Hematopoietic multipotent progenitor cell treated with erythropoietin and hydrocortisone succinate and interleukin-3 and kit ligand, for 8 days (in vitro differentiated cells): Measurements from ENCODE around the gene TEX28.
A peak's percentile ranks its signal among the peaks of the same experiment; 100 is the strongest.
"Not testable (repeated sequence)": the region's sequence is repeated elsewhere in the genome, so short reads cannot be mapped to it uniquely, and the experiment has no call there.

Source experiments
- DNase-seq: peaks from one replicate; pipeline ENCODE4 v3.0.0-alpha.2; 2015

Gene TEX28

DNA sequence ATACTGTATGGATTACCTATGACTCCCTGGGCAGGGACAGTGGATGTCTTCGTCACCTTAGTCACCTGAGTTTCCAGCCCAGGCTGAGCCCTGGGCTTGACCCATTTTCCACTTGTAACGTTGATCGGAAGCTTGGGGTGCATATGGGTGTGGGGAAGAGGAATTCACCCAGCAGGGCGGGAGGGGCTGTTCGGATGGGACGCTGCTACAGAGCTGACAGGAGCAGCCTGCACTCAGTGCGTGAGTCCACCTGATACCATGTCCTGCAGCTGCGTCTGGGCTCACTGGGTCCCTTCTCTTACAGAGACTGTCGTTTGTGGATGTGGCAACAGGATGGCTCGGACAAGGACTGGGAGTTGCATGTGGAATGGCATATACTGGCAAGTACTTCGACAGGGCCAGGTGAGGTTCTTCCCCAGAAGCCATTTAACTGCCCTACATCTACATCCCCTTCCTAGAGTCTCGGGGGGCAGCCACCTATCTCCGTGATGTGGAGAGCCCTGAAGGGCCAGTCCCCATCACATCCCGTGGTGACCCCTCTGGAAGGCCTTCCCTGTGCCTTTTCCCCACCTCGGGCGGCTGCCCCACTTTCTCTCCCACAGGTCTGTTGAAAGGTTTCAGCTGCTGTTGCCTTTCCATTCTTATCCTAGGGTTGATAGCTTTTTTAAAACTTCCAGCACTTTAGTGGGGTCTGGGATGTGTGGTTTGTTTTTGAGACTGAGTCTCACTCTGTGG lies 14.3 kb upstream of the TEX28 start:
- no peak for DNase-seq

DNA sequence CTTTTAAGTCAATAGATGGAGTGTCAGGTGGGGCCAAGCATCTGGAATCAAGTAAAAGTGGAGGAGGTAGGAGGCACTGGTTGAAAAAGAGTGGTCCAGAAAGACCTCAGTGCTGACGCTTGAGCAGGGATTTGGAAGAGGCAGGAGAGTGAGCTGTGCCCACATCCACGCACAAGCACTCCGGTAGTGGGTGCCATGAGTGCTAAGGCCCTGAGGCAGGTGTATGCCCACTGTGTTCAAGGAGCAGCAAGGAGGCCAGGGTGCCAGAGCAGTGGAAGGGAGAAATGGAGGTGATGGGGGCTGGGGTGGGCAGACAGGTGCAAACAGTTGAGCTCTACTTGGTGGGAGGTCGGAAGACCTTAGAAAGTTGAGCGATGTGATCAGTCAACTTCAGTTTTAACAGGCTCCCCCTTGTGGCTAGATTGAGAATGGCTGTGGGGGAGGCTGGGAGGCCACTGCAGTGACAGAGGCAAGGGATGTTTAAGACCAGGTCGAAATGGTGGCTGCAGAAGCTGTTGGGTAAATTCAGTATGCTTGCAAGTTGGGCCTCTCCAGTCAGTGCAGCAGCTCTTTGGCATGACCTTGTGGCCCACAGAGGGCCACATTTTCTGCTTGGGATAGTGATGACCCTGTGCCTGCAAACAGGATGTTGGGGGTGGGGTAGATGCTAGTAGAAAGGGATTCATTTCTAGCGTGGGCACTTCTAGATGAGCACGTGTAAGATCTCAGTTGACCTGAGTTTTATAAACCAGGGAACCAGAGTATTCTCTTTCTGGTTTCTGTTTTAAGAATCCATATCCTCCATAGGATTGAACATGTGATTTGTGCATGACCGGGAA lies 13.4 kb upstream of the TEX28 start:
- DNase-seq: peak; percentile 67

DNA sequence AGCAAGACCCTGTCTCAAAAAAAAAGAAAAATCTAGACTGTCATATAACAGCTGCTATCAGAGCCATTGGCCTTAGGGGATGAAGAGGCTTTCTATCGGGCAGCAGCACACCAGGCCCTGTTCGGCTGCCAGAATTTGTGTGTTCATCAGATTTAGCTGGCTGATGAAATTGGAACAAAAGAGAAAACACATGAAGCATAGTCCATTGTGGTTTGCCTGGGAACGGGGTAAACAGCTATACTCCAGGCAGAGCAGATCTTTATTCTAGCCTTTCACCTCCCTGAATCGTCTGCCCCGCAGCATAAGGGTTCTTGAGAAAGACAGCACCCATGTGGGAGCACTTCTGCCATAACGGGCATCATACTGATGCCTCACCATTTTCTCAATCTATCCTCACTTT lies 12.3 kb upstream of the TEX28 start:
- no peak for DNase-seq

DNA sequence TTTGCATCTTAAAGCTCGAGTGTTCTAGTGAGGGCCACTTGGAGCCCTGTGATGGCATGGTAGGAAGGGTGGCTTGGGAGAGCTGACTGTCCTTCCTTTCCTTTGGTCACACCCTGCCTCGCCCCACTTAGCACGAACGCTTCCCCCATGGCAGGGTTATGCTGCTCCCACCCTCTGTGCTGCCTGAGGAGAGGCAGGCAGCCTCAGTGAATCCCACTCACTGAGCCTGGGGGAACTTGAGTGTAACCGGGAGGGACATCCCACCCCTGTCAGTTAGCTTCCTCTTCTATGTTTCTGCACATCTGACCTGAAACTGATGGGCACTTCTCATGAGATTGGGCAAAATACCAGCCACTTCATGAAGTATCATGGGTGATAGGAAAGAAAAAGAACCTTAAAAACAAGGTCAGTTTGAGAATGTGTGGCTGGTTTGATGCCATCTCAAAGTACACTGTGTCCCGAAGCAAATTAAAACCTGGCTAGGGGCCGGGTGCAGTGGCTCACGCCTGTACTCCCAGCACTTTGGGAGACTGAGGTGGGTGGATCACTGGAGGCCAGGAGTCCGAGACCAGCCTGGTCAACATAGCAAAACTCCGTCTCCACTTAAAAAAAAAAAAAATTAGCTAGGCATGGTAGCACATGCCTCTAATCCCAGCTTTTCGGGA lies 10.7 kb upstream of the TEX28 start:
- no peak for DNase-seq

DNA sequence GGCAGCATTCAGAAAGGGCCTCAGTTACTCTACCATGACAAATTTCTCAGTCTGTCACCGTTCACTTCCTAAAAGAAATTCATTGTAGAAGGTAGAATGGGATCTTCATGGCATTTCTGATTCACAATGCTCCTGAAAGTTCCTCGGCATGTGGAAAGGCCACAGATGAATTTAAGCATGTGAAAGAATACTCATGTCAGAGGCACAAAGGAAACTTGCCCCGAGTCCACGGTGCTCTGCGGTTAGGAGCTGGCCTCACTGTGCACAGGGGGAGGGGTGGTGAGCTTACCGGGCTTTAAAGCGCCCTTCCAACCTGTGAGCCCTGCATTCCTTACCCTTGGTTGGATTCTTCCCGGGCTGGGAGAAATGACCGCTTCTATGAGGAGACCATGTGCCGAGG lies 9.9 kb upstream of the TEX28 start:
- no peak for DNase-seq

DNA sequence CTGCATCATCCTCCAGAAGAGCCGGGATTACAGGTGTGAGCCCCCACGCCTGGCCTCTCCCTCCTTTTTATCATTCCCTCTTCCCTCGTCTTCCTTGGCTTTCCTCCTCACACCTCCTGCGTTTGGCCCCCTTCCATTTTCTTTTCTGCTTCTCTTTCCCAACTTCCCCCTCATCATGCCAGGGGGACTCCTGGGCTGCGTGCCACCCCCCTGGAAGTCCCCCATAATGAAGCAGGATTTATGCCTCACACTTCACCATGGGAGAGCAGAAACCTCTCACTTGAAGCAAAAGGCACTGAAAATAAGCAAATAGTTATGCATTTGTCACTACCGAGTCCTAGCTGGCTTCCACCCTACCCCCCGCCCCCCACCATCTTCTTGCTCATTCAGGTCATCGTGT lies 8.6 kb upstream of the TEX28 start:
- DNase-seq: no peak

DNA sequence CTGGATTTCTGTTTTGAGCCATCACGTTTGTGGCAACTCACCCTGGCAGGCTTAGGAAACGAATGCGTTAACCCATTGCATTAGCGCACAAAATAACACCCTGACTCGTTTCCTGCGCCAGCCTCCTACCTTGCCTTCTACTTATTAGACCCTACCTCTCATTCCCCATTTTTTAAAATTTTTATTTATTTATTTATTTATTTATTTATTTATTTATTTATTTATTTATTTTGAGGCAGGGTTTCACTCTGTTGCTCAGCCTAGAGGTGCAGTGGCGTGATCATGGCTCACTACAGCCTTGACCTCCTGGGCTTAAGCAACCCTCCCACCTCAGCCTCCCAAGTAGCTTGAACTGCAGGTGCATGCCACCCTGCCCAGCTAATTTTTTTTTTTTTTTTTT lies 8.1 kb upstream of the TEX28 start:
- DNase-seq: not testable (repeated sequence)

DNA sequence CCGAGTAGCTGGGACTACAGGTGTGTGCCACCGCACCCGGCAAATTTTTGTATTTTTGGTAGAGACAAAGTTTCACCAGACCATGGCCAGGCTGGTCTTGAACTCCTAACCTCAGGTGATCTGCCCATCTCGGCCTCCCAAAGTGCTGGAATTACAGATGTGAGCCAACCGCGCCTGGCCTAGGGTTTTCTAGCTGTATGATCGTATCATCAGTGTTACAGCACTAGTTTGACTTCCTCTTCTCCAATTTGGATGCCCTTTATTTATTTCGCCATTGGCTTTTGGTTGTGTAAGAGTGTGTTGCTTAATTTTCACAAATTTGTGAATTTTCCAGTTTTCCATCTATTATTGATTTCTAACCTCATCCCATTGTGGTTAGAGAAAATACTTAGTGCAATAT lies 5.9 kb upstream of the TEX28 start:
- no peak for DNase-seq

DNA sequence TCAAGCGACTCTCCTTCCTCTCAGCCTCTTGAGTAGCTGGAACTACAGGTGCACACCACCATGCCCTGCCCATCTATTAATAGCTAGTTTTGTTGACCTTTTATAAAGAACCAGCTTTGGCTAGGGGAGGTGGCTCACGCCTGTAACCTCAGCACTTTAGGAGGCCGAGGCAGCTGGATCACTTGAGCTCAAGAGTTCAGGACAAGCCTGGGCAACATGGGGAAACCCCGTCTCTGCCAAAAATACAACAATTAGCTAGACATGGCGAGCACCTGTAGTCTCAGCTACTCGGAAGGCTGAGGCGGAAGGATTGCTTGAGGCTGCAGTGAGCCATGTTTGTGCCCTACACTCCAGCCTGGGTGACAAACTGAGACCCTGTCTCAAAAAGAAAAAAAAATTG lies 3.4 kb upstream of the TEX28 start:
- no peak for DNase-seq

DNA sequence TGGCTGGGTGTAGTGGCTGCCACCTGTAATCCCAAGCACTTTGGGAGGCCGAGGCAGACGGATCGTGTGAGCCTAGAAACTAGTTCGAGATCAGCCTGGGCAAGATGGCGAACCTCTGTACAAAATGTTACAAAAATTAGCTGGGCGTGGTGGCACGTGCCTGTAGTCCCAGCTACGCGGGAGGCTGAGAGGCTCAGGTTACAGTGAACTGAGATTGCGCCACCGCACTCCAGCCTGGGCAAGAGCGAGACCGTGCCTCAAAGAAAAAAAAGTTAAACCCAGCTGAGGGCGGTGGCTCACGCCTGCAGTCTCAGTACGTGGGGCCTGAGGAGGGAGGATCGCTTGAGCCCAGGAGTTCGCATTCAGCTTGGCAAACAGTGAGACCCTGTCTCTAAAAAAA lies 1.8 kb upstream of the TEX28 start:
- DNase-seq: no peak

DNA sequence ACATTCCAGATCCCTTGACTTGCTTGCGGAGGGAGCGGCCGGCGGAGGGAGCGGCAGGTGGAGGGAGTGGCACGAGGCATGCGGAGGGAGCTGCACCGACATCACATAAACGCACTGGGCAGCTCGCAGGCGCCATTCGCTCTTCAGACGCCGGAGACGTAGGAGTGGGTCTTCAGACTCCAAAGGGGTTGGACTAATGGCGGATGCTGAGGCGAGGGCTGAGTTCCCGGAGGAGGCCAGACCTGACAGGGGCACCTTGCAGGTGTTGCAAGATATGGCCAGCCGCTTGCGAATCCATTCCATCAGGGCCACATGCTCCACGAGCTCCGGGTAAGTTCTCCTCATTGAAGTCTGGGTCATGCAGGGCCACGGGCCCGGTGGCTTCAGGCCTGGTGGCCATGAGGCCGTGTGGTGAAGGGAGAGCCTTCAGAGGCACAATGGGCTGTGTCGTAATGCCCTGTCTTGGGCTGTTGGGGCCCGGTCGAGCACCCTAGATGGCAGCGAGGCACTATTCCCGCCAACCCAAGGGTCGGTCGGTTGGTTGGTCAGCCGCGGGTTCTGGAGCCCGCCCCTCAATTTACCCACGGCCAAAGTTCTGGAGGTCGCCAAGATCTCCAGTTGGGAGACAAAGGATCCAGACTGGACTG lies 863 bp upstream of the TEX28 start, which contains the start of gene TKTL1:
Gene TKTL1, plus strand, starts transcription at position 132 of the 647 bp plus-strand sequence. Its CDS starts 65 bp downstream, at position 197.
- DNase-seq: no peak

DNA sequence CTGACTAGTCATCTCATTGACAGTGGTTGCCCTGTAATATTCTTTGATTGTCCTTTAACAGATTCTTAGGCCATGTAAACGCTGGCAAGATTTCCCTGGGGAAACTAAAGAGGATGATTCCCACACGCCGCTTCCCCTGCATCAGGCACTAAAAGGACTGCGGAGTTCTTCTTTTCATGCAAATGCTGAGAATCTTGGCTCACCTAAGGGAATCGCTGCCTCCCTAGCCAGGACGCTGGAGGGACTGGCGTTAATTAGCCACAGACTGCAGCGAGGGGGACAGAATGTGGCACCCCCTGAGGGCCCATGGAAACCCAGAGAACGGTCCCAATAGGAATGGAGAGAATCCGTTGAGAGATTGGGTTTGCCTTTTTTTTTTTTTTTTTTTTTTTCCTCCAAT lies 8.5 kb downstream of the TEX28 start:
- DNase-seq: not testable (repeated sequence)

DNA sequence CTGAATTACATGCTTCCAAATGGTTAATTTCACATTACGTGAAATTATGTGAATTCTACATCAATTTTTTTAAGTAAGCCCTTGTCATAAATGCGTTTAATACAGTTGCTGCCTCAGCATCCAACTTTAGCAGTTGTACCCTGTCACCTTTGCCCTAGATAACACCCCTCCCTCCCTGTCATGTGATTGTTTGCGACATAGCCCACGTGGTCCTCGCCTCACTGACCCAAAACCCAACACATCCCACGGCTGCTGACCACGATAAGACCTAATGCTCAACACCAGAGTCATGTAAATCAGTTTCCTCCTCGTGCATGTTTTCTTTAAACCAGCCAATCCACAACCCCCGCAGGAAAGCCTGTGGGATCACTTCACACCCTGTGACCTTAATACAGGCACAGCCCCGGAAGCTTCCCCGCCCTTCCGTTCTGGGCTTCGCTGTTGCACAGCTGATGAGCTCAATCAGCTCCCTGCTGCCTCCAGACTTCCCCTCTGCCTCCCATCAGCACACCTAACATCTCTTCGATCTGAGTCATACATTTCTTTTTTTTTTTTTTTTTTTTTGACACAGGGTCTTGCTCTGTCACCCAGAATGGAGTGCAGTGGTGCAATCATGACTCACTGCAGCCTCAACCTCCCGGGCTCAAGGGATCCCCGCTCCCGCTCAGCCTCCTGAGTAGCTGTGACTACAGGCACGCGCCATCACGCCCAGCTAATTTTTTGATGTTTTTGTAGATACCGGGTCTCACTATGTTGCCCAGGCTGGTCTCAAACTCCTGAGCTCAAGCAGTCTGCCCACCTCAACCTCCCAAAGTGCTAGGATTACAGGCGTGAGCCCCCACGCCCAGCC lies 10.2 kb downstream of the TEX28 start:
- not testable (repeated sequence) for DNase-seq

DNA sequence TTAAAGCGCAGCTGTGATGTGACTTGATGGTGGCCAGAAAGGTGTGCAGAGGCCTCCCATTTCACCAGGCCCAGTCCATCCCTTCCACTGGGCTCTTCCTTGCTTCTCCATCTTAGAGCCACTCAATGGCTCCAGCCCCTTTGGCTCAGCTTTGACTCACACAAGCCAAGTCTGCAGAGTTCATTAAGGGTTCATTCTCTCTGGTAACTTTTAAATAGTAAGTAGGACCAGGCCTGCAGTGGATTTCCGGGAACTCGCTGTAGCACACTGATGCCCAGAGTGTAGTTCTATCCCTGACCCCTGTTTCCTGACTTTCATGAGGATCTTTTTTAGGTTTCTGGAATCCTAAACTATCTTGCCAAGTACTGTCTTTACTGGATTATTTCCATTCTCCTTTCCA lies 25.7 kb downstream of the TEX28 start:
- not testable (repeated sequence) for DNase-seq

DNA sequence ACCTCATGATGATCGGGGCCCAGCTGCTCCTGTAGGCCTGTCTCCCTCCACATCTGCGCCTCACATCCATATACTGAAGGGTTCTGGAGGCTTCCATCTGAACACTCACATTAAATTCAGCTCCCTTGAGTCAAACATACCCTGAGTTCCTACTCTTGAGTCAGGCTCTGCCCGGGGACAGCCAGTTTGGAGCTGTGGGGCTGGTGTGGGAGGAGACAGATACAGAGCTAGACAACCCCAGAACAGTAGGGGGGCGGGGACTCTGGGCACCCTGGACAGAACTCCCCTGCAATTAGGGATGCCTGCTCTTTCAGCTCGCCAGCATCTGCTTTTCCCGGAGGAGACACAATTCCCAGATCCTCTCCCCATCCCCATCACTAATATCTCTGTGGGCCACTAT lies 31.9 kb downstream of the TEX28 start:
- not testable (repeated sequence) for DNase-seq

DNA sequence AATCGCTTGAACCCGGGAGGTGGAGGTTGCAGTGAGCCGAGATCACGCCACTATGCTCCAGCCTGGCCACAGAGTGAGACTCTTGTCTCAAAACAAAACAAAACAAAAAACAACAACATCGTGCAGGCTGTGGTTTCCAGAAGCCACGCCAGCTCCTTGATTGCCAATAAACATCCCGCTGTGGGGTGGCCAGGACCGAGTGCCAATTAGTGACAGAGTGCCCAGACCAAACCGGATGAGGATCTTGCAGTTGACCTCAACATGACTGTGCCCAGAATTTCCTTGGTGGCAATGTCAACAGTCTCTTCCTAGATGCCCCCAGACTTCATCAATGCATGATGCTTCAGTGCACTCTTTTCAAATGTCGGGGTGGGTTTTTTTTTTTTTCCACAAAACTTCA lies 36.2 kb downstream of the TEX28 start:
- not testable (repeated sequence) for DNase-seq

DNA sequence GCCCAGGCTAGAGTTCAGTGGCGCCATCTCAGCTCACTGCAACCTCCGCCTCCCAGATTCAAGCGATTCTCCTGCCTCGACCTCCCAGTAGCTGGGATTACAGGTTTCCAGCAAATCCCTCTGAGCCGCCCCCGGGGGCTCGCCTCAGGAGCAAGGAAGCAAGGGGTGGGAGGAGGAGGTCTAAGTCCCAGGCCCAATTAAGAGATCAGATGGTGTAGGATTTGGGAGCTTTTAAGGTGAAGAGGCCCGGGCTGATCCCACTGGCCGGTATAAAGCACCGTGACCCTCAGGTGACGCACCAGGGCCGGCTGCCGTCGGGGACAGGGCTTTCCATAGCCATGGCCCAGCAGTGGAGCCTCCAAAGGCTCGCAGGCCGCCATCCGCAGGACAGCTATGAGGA lies 37.6 kb downstream of the TEX28 start, which contains the start of gene OPN1MW3:
Gene OPN1MW3, plus strand, starts transcription at position 301 of the 400 bp plus-strand sequence. Its CDS starts 38 bp downstream, at position 339.
- DNase-seq: not testable (repeated sequence)

DNA sequence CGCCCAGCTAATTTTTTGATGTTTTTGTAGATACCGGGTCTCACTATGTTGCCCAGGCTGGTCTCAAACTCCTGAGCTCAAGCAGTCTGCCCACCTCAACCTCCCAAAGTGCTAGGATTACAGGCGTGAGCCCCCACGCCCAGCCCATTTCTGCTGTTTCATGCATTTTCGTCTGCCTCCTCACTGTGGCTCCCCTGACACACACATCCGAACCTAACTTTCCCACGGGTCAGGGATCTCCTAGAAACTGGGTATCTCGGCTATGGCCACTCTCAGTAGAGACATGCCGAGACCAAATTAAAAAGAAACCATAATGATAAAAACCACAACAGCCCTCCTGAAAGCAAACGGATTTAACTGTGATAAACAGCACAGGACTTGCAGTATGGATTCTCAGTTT lies 46.8 kb downstream of the TEX28 start:
- DNase-seq: not testable (repeated sequence)

DNA sequence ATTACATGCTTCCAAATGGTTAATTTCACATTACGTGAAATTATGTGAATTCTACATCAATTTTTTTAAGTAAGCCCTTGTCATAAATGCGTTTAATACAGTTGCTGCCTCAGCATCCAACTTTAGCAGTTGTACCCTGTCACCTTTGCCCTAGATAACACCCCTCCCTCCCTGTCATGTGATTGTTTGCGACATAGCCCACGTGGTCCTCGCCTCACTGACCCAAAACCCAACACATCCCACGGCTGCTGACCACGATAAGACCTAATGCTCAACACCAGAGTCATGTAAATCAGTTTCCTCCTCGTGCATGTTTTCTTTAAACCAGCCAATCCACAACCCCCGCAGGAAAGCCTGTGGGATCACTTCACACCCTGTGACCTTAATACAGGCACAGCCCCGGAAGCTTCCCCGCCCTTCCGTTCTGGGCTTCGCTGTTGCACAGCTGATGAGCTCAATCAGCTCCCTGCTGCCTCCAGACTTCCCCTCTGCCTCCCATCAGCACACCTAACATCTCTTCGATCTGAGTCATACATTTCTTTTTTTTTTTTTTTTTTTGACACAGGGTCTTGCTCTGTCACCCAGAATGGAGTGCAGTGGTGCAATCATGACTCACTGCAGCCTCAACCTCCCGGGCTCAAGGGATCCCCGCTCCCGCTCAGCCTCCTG lies 47.4 kb downstream of the TEX28 start:
- not testable (repeated sequence) for DNase-seq

DNA sequence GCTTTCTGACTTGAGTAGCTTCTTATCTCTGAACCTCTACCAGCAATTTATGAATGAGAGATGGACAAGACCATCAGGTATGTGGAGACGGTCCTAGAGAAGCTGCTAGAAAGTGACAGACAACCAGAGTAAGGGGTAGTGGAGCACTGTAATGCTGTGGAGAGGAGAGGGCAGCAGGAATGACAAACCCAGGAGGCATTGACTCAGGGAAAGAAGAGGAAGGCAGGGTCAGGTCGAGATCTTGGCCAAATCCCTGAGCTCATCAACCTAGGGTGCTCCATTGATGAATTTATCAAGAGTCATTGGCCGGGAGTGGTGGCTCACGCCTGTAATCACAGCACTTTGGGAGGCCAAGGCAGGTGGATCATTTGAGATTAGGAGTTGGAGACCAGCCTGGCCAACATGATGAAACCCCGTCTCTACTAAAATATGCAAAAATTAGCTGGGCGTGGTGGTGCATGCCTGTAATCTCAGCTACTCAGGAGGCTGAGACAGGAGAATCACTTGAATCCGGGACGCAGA lies 54.9 kb downstream of the TEX28 start:
- DNase-seq: peak; percentile 28

DNA sequence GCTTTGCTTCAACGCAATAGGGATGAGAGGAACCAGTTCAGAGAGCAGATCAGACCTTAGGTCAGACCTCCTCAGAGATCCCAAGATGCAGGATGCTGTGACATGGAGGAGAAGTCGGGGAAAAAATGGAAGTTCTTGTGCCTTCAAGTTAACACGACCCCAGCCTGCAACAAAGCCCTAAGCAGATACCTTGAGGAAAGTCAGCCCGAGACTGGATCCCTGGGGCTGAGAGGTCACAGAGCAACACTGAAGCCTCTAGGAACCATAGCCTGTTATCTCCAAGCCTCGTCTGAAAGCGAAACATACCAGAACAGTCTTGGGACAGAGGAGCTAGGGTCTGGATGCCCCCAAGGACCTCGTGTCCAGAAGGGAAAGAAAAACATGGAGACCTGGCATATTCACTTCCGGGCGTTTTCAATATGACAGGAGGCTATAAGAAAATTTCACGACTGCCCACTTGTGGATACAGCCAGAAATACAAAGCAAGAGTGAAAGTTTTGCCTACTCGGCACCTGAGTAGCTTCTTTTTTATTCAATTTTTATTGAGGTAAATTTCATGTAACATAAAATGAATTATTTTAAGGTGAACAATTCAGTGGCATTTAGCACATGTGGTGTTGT lies 55.9 kb downstream of the TEX28 start:
- peak; percentile 0 for DNase-seq
